Activated CD4-positive, CD25-positive, alpha-beta regulatory T cell treated with anti-CD3 and anti-CD28 coated beads, Interleukin-2, amount 50 U/mL, for 72 hours (primary cell): ENCODE data around the gene ATIC.
"Not testable (repeated sequence)": the region's sequence is repeated elsewhere in the genome, so short reads cannot be mapped to it uniquely, and the experiment has no call there.

Experiments
- DNase-seq: peaks from one replicate; pipeline ENCODE4 v3.0.0; 2021

ATIC gene

DNA sequence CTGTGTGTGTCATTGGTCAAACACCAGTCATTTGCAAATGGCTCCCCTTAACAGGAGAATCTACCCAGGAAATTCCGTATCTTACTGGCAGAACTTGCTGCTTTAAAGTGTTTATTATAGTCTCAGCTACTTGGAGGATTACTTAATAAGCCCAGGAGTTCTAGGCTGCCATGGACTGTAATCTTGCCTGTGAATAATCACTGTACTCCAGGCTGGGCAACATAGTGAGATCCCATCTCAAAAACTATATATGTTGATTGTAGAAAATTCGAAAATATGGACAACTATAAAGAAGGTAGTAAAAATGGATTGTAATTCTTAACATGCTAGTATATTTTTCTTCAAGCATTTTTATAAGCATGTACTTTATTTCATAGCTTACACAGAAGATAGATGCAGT, 4.5 kb downstream of the ATIC start:
- DNase-seq = no peak

DNA sequence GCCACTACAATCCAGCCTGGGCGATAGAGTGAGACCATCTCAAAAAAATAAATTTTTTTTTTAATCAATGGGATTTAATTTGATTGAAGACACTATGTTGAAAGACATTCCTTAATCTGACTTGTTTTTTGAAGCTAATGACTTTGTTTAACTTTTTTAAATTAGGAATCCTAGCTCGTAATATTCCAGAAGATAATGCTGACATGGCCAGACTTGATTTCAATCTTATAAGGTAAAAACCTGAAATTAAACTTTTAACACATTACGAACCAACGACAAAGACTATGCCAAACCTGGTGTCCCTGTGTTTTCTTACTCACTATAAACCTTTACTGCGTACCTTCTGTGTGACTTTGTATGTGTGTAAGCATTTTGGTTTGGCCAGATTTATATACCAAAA, 7.6 kb downstream of the ATIC start:
- DNase-seq = no peak

DNA sequence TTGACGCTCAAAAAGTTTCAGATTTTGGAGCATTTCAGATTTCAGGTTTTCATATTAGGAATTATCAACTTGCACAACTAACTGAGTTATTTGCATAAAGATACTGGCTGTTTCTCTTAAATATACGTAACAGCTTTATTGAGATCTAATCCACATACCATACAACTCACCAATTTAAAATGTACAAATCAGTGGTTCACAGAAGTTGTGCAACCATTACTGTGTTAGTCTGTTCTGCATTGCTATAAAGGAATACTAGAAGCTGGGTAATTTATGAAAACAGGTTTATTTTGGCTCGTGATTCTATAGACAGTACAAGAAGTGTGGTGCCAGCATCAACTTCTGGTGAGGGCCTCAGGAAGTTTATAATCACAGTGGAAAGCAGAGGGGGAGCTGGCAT, 8.2 kb downstream of the ATIC start:
- no peak for DNase-seq

DNA sequence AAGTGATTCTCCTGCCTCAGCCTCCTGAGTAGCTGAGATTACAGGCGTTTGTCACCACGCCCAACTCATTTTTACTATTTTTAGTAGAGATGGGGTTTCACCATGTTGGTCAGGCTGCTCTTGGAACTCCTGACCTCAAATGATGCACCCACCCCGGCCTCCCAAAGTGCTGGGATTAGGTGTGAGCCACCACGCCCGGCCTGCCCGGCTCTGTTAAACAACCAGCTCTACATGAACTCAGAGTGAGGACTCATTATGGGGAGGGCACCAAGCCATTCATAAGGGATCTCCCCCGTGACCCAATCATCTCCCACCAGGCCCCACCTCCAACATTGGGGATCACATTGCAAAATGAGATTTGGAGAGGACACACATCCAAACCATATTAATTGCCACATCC, 8.8 kb downstream of the ATIC start:
- DNase-seq = no peak

DNA sequence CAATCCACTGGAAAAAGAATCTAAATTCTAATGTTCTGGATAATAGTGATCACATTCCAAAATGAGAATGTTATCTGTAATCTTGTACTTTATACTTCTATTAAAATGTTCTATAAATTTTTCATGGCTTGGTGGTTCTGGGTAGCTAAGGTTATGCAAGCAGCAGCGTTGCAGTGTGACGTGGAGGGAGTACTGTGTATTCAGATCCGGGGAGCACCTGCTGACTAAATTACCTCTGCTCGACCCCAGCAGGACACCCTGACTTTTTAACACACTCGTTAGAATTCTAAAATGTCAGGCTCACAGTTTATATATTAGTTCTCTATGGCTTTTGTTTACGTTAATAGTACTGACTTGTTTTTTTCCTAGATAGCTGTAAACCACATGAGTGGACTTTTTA, 13.0 kb downstream of the ATIC start:
- no peak for DNase-seq

DNA sequence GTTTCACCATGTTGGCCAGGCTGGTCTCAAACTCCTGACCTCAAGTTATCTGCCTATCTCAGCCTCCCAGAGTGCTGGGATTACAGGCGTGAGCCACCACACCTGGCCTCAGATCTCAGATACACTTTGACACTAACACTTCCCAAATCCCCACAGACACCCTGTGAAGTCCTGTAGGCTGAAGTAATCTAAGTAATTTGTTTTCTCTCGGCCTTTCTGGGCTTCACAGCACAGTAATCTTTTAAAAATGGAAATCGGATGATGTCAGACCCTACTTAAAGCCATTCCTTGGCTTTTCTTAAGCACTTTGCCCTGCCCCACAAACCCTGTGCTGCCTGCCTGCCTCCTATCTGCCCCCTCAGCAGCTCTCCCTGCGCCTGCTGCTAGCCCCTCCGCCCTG, 16.2 kb downstream of the ATIC start:
- no peak for DNase-seq

DNA sequence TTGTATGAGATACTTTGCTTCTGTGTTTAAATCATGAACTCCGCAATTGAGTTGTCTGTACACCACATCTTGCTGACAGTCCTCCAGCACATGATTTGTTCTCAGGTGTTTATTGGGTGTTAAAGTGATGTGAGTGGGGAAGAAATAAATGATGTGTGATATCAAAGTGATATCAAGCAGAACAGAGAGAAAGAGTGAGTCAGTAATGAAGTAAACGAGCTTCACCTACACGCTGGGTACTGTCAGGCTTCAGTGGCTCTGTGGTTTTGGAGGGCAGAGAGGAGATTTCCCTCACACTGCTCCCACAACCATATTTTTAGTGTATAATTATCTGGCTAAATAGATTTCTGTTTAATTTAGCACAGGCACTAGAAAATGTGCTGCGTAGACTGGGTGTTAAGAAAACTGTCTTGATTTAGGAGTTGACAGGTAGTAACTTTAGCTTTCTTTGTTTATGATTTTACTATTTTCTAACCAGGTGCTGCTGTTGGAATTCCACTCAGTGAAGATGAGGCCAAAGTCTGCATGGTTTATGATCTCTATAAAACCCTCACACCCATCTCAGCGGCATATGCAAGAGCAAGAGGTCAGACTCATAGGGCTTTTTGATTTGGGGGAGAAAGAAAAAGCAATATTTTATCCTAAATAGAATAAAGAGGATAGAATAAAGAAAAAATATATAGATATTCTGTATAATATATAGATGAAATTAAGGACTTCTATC, 21.2 kb downstream of the ATIC start:
- DNase-seq = no peak

DNA sequence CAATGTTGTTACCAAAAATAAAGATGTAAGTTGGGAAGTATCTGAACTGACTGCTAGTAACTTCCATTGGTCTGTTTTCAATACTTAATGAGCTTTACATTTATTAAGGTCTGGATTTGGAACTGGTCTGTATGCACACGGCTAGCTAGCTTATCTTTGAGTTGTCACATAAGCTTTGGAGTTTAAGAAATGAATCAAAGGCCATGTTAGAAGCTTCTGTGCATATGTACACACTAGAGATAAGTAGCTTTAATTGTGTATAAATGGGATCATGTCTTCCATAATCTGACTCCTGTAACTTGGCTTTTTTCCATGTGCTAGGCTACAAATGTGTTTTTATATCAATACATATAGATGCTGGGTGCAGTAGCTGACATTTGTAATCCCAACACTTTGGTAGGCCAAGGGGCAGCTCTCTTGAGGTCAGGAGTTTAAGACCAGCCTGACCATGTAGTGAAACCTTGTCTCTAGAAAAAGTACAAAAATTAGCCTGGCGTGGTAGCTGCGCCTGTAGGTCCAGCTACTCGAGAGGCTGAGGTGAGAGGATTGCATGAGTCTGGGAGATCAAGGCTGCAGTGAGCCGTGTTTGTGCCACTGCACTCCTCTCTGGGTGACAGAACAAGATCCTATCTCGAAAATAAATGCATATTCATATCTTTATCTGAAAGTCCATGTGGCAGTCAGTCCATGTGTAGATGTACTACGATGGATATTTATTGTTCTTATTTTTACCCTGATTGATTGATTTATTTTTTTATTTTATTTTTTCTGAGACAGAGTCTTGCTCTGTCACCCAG, 27.2 kb downstream of the ATIC start:
- DNase-seq = no peak

DNA sequence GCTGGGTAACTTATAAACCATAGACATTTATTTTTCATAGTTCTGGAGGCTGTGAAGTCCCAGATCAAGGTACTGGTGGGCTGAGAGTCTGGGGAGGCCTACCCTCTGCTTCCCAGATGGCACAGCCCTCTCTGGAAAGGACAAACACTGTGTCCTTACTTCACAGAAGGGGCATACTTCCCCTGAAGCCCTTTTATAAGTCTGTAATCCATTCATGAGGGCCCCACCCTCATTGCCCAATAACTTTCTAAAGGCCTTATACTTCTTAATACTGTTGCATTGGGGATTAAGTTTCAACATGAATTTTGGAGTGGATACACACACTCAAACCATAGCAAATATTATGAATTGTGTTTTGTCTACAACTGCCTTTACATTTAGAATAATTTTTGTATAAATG, 36.0 kb downstream of the ATIC start:
- DNase-seq = no peak

DNA sequence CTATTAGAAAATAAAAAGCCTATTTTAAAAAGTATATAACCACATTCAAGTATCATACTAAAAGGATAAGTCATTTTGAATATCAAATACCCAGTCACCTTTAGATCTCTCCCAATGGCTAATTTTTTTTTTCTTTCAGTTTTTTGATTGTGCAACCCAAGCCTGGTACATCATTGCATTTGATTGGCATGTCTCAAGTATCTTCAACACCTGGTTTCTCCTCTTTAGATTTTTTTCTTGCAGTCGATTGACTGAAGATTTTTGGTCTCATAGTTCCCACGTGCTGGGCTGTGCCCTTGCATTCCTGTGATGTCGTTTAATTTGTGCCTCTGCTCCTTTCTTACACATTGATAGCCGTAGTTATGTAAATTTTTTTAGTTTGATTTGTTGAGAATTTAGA, 40.7 kb downstream of the ATIC start:
- no peak for DNase-seq

DNA sequence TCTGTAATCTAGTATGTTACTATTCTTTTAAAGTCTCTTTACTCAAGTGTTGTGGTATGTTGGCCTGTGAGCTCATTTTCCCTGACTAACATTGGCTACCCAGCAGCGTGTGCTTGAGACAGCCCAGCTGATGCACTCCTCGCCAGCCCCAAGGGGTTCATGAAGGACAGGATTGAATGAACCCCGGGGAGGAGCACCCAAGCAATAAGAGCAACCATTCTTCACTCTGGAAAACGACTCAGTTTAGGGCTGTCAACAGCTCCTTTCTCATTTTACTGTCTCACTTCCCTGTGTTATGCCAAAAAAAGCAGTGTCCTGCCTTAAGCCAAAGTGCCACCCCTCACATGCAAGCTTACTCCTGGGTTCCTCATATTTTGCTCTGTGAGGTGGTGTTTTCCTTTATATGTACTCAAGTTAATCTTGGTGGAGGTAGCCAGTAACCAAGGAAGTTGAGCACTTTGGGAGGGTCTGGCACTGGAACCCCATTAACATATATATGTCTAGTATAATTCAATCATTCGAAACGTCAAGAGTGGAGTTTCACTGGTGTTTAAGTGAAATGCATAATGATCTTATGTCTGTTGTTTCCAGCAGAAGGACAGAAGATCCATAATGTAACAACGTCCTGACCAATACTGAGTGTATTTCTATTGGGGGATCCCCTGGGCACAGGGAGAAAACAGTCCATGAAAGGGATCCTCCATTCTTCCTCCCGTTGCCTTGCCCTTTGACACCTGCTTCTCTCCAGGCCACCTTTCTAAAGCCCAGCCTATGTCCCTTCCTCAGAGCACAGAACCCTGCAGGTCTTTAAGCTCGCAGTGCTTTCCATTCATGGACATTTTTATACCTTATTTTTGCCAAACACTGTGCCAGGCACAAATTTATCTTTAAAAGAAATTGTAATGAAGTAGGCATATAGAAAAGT, 43.2 kb downstream of the ATIC start:
- DNase-seq = no peak

DNA sequence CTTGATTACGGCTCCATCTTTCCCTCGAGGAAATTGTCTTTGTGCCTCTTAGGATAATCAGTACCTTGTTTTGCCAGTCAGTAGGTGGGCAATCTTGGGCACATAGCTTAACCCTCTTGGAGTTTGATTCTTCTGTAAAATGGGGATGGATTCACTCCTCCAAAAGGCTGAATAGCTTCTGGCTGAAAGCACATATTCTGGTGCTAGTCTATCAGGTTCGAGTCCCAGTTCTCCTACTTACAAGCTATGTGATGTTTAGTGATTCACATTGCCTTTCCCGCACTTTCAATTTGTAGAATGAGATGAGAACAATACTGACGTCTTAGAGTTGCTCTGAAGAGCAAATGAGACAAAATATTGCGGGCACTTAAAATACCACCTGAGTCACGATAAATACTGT, 43.9 kb downstream of the ATIC start:
- no peak for DNase-seq

DNA sequence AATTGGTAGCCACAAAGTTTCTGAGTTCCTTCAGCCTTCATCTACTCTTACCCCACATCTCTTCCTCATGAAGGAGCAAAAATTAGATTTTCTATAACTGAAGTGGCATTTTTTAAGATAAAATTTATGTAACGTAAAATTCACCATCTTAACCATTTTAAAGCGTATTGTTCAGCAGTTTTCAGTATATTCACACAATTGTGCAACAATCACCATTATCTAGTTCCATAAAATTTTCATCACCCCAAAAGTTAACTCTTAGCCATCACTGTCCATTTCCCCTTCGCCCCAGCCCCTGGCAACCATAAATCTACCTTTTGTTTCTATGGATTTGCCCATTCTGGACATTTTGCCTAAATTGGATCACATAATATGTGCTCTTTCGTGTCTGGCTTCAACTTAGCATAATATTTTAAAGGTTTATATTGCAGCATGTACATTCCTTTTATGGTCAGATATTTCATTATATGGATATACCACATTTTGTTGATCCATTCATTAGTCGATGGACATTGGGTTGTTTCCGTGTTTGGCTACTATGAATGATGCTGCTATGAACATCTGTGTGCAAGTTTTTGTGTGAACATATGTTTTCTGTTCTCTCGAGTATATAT, 44.6 kb downstream of the ATIC start:
- DNase-seq = no peak

DNA sequence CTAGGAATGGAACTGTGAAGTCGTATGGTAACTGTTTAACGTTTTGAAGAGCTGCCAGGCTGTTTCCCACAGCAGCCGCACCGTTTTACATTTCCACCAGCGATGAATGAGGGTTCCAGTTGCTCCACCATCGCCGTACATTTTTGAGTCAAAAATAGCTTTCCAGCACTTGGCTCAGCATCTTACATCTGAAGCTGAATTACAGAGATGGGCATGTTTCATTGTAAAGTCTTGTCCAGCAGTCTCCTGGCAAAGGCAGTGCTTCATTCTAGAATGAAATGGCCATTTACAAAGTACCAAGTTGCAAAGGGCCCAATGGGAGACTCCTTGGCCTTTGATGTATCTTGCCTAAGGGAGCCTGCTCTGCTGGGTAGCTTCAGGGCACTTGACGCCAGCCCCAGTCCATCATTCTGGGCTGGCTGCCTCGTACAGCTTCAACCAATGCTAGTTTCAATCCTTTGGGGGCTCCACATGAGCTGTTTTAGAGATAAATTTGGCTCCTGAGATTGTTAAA, 45.1 kb downstream of the ATIC start:
- no peak for DNase-seq

DNA sequence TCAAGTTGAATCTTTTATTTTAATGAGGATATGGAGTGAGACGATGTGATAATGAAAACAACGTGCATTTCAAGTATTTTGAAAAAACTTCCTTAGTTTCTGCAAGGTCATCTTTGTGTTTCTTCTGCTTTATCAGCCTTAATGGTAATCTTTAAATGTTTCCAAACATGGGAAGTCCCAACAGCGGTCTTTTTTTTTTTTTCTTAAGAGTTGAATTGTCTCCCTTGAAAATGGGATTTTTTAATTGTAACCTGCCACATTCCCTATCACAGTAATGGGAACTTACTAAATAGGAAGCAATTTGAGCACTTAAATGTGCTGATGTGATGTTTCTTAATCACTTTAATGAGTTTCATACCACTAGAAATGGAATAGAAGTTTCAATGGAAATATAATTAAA, 45.8 kb downstream of the ATIC start:
- DNase-seq = no peak

DNA sequence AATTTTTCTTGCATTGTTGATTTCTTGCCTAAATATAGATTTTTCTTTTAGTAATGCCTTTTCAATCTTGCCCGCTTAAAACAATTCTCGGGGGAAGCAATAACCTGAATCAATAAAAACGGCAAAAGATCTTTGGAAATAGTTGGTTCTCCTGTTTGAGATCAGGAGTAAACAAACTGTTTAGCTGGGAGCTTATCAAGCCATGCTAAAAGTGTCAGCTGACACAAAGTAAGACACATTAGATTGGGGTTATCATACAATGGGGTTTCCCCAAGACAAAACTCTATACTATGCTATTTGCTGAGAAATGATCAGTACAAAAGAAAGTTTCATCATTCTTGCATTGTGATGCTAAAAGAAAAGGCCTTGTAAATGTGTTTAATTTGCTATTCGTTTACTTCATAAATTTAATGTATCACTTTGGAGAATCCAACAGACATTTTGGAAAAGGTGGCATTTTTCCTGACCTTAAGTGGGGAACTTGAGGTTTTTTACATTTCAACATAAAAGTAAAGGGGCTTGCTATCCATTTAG, 46.5 kb downstream of the ATIC start:
- no peak for DNase-seq

DNA sequence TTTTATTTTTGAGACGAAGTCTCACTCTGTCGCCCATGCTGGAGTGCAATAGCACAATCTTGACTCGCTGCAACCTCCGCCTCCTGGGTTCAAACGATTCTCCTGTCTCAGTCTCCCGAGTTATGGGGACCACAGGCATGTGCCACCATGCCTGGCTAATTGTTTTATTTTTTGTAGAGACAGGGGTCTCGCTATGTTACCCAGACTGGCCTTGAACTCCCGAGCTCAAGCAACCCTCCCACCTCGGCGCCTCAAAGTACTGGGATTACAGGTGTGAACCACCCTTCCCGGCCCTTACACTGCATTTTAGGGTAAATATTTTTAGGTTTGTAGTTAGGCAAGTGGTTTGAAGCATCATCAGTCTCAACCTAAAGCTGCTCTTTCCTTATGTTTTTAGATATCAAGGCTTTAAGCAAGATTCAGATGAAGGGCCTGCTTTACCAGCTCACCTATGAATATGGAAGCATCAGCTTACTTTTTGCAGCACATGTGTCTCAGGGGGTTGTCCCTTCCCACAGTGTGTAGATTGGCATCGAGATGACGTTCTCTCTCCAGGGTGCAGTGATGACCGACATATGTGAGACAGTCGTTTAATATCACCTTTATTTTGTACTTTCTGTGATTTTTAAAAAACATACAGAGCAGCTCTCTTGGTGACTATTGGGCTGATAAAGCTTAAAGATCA, 47.2 kb downstream of the ATIC start:
- DNase-seq = no peak

DNA sequence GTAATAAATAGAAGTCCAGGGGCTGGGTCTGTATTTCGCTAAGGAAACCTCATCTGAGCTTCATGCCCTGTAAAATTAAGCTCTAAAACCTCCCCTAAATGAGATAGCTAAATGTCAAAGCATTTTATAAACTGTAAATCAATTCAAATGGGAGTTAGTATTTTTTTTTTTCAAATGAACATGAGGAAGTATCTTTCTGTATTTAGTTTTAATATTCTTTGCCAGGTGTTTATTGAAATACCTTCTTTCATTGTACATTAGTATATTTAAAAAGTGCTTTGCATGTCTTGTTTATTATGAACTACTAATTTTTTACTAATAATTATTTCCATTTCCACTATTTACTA, 47.7 kb downstream of the ATIC start:
- no peak for DNase-seq

DNA sequence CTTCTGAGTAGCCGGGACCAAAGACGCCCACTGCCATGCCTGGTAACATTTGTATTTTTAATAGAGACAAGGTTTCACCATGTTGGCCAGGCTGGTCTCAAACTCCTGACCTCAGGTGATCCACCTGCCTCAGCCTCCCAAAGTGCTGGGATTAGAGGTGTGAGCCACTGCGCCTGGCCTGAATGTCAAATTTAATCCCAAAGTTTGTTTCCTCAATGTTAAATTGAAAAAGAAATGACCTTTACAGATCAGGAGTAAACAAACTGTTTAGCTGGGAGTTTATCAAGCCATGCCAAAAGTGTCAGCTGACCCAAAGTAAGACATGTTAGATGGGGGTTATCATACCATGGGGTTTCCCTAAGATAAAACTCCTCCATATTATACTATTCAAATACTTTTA, 48.2 kb downstream of the ATIC start:
- not testable (repeated sequence) for DNase-seq

DNA sequence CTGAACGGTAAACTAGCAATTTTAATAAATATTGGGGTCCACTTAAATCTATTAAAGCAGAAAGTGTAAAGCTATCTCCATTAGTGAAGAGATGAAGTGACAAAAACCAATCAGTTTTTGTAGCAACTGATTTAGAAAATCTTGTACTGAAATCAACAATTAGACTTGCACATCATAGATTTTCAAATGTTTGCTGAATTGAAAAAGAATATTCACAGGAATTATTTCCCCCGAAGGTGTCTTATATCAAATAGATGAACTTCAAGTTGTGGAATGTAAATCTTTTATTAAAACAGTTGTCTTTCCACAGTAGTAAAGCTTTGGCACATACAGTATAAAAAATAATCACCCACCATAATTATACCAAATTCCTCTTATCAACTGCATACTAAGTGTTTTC, 48.7 kb downstream of the ATIC start:
- no peak for DNase-seq

DNA sequence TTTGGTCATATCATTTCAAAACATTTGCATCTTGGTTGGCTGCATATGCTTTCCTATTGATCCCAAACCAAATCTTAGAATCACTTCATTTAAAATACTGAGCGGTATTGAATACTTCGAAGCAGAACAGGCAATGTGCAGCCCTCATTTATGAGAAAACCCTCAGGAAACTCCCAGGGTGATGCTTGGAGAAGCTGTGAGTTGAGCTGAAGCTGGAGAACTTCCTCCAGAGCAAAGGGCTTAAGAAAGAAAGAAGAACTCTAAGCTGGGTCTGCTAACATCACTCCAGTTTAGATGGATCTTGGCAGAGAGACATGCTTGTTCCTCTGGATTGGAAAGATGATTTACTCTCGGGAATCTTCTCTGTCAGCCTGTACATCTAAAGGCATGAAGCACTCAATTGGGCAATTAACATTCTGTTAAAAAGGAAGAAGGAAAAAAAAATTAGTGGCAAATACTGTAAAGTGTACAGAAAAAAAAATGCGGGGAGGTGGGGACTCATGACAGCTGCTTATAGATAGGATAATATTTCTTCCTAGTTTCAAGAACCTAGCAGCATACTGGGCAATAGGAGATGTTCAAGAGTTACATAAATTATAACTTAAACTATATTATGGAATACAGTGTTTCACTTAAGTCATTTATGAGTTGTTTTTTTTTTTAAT, 49.5 kb downstream of the ATIC start:
- no peak for DNase-seq
